GM12878 (cell line): ENCODE results near the gene GPM6B. TPM values are rescaled to one million over a fixed set of nuclear protein-coding genes. Genes with fewer than 3 reads are reported as not detected.

Source experiments
- ATAC-seq: fragments of 200-7000 bp; cut with Tn5 transposase; 3 replicates; pipeline ENCODE4 v1.9.1; 2020; ENCODE audit warnings: mild to moderate bottlenecking, moderate library complexity
- BruUV-seq: library from RNA; stranded (reverse); fragments of 400-500 nt; replicated peaks from 2 replicates; lab custom pipeline; 2021; lab: Mats Ljungman, UMichigan
- CTCF ChIA-PET: fragments of 300-600 bp; sonication (Branson Sonifier 250); formaldehyde crosslinking; extraction: SDS; loops from one replicate; lab custom pipeline; 2021; ENCODE audit warnings: inconsistent platforms; lab: Yijun Ruan, JAX
- POLR2A ChIA-PET: fragments of 350-600 bp; formaldehyde crosslinking; extraction: SDS; loops from one replicate; lab custom pipeline; 2021; ENCODE audit warnings: inconsistent platforms; lab: Charles Lee
- RAD21 ChIA-PET: fragments of 300-600 bp; sonication (Branson Sonifier 250); formaldehyde crosslinking; loops from one replicate; lab custom pipeline; 2023; ENCODE audit warnings: antibody characterized with exemption; ENCODE audit not compliant: unreplicated experiment; lab: Charles Lee
- SMC1A ChIA-PET: fragments of 300-600 bp; sonication (Branson Sonifier 250); formaldehyde crosslinking; loops from one replicate; lab custom pipeline; 2023; ENCODE audit not compliant: unreplicated experiment, uncharacterized antibody; lab: Charles Lee
- DNase-seq: peaks from one replicate; pipeline ENCODE4 v3.0.0-alpha.2; 2011; ENCODE audit warnings: low read depth, low spot score
- FAIRE-seq: peaks from 3 replicates; lab custom pipeline; 2011; peaks lifted over from hg19 to GRCh38; lab: Jason Lieb, UNC
- H2AFZ ChIP-seq: 2 replicates; pipeline ENCODE4 v1.6.0; 2011; ENCODE audit warnings: low read depth, low read length, control low read depth; ENCODE audit not compliant: control insufficient read depth
- H3K27ac ChIP-seq: 2 replicates; pipeline ENCODE4 v1.5.1; 2011; ENCODE audit warnings: control low read depth; ENCODE audit not compliant: control insufficient read depth, insufficient read depth
- H3K27me3 ChIP-seq, 2 experiments: replicated peaks in 1 of 2; 2 replicates each; pipeline versions ENCODE4 v1.6.0 to v1.6.1; 2011; ENCODE audit warnings: low read length in 1 of 2; ENCODE audit not compliant: control insufficient read depth in 2 of 2, insufficient read depth in 2 of 2
- H3K36me3 ChIP-seq, 2 experiments: 2 replicates each; pipeline ENCODE4 v1.5.1; 2011; ENCODE audit warnings: low read length in 1 of 2; ENCODE audit not compliant: control insufficient read depth in 2 of 2, insufficient read depth in 2 of 2
- H3K4me1 ChIP-seq: 2 replicates; pipeline ENCODE4 v1.6.1; 2011; ENCODE audit warnings: mild to moderate bottlenecking, low read length, moderate library complexity, mixed read lengths; ENCODE audit not compliant: control insufficient read depth, insufficient read depth
- H3K4me2 ChIP-seq: 2 replicates; pipeline ENCODE4 v1.6.0; 2011; ENCODE audit warnings: control low read depth; ENCODE audit not compliant: control insufficient read depth, insufficient read depth
- H3K4me3 ChIP-seq: fragments of 200-600 bp; sonication (generic); 2 replicates; pipeline ENCODE4 v1.5.1; 2016
- H3K79me2 ChIP-seq: 2 replicates; pipeline ENCODE4 v1.6.0; 2011; ENCODE audit warnings: low read length; ENCODE audit not compliant: control insufficient read depth, insufficient read depth
- H3K9ac ChIP-seq: 2 replicates; pipeline ENCODE4 v1.8.0; 2011; ENCODE audit warnings: low read length, control low read depth, mixed read lengths; ENCODE audit not compliant: control insufficient read depth, insufficient read depth
- H3K9me3 ChIP-seq: replicated peaks from 3 replicates; pipeline ENCODE4 v1.5.1; 2011; ENCODE audit warnings: mild to moderate bottlenecking, low read length; ENCODE audit not compliant: control insufficient read depth, insufficient read depth
- H4K20me1 ChIP-seq: 2 replicates; pipeline ENCODE4 v1.6.0; 2011; ENCODE audit not compliant: control insufficient read depth, insufficient read depth
- BHLHE40 ChIP-seq, 2 experiments: fragments of 450-650 bp in 1 of 2; IDR thresholded peaks; 2 replicates each; pipeline ENCODE4 v1.6.1; 2011 to 2017; ENCODE audit warnings: low read depth in 2 of 2, borderline replicate concordance in 1 of 2, improper control_type of control experiment in 1 of 2, low read length in 1 of 2, mild to moderate bottlenecking in 1 of 2
- EZH2 ChIP-seq: IDR thresholded peaks from 2 replicates; pipeline ENCODE4 v1.6.1; 2012; ENCODE audit warnings: low read depth, mild to moderate bottlenecking, control low read depth, inconsistent platforms, low read length, borderline replicate concordance; ENCODE audit not compliant: control insufficient read depth
- IKZF2 ChIP-seq, 2 experiments: fragments of 450-650 bp; IDR thresholded peaks; 2 replicates each; pipeline ENCODE4 v1.6.1; 2017; ENCODE audit warnings: mild to moderate bottlenecking in 2 of 2, moderate library complexity in 2 of 2
- KDM1A ChIP-seq: fragments of 200-600 bp; sonication (generic); IDR thresholded peaks from 2 replicates; pipeline ENCODE4 v1.6.1; 2016; ENCODE audit warnings: borderline replicate concordance
- MTA2 ChIP-seq: fragments of 450-650 bp; IDR thresholded peaks from 2 replicates; pipeline ENCODE4 v1.6.1; 2016; ENCODE audit warnings: low read depth, mild to moderate bottlenecking, moderate library complexity
- WRNIP1 ChIP-seq: IDR thresholded peaks from 2 replicates; pipeline ENCODE4 v1.6.1; 2011; ENCODE audit warnings: low read depth, low read length, improper control_type of control experiment, borderline replicate concordance
- WGBS: methylation state at CpG from one replicate; pipeline ENCODE4 v1.1.6; 2016; ENCODE audit warnings: low lambda C conversion rate; ENCODE audit not compliant: insufficient replicate concordance, insufficient coverage; ENCODE audit errors: missing lambda C conversion rate; 5-methylcytosine and 5-hydroxymethylcytosine counted together
- in situ Hi-C: fragments of 300-500 bp; cut with MboI; formaldehyde crosslinking; loops from 9 replicates; pipeline ENCODE4 v1.14.3; 2018; ENCODE audit warnings: mixed read lengths
- intact Hi-C: fragments of 100-400 bp; cut with micrococcal nuclease; formaldehyde crosslinking; loops from one replicate; pipeline ENCODE4 v1.14.2; 2022; ENCODE audit not compliant: unreplicated experiment
- polyA plus RNA-seq, 11 experiments: library from polyadenylated mRNA; depleted of rRNA in 4 of 11; unstranded in 6 of 11; stranded (reverse) in 5 of 11; fragments of >200 nt; fragmentation: Nextera tagmentation in 4 of 11; fragmentation: Illumina TruSeq in 1 of 11; extraction: Ambion mirVana in 4 of 11; extraction: Trizol in 1 of 11; gene quantifications; 1 replicate in 1 of 11; 2 replicates in 10 of 11; pipeline versions ENCODE4 v1.2.1 to v1.2.3, GENCODE V29; 2011 to 2016; ENCODE audit warnings: inconsistent platforms in 2 of 11, missing spikeins in 2 of 11, low read depth in 1 of 11
- total RNA-seq, 4 experiments: library from RNA; depleted of rRNA in 3 of 4; stranded (reverse); fragments of >200 nt in 3 of 4; fragmentation: Illumina TruSeq in 1 of 4; extraction: Trizol in 1 of 4; gene quantifications; 2 replicates each; pipeline versions ENCODE4 v1.2.1 to v1.2.3, GENCODE V29; 2013 to 2021
- TF ChIP-seq, protein P1 (sequence below): fragments of 450-650 bp; IDR thresholded peaks from 2 replicates; pipeline ENCODE4 v1.6.1; 2017; ENCODE audit warnings: mild to moderate bottlenecking, moderate library complexity
- TF ChIP-seq, protein P2 (sequence below): IDR thresholded peaks from 2 replicates; pipeline ENCODE4 v1.6.1; 2011; ENCODE audit warnings: mild to moderate bottlenecking, low read depth, low read length, moderate library complexity; ENCODE audit not compliant: insufficient replicate concordance

GPM6B gene
- total and polyA plus RNA-seq, 10 of the 15 experiments (the other 5 are each of a cell fraction or from before 2014, with no cell fraction given) = 0.01 to 2.6 (median 0.37) TPM; not detected in 2

DNA sequence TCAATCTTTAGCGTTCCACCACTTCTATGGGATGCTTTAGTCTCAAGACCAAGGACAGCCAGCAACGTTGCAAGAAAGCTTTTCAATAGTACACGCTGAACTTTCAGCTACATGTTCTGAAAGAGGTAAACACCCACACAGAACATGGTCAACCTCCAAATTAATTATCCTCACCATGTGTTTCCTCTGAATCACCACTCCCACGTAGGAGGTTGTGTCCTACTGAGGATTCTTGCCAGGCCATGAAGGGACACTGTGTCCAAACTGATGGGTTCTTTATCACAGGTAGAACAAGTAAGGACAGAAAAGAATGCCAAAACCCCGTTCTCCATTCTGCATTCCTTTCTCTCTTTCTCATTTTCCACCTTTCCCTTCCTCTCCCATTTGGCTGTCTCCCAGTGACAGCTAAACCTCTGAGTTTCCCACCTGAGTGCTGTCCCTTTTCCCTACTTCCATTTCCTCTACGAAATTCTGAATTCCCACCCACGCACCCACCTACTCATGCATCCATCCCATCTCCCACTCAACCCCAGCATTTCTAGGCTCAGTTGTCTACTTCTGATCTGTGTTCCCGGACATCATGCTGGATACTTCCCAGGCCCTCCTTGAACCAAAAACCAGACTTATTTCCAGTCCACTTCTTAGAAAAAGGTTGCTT, 29.0 kb upstream of the GPM6B start (continued):
- TF ChIP-seq, protein P1, sequence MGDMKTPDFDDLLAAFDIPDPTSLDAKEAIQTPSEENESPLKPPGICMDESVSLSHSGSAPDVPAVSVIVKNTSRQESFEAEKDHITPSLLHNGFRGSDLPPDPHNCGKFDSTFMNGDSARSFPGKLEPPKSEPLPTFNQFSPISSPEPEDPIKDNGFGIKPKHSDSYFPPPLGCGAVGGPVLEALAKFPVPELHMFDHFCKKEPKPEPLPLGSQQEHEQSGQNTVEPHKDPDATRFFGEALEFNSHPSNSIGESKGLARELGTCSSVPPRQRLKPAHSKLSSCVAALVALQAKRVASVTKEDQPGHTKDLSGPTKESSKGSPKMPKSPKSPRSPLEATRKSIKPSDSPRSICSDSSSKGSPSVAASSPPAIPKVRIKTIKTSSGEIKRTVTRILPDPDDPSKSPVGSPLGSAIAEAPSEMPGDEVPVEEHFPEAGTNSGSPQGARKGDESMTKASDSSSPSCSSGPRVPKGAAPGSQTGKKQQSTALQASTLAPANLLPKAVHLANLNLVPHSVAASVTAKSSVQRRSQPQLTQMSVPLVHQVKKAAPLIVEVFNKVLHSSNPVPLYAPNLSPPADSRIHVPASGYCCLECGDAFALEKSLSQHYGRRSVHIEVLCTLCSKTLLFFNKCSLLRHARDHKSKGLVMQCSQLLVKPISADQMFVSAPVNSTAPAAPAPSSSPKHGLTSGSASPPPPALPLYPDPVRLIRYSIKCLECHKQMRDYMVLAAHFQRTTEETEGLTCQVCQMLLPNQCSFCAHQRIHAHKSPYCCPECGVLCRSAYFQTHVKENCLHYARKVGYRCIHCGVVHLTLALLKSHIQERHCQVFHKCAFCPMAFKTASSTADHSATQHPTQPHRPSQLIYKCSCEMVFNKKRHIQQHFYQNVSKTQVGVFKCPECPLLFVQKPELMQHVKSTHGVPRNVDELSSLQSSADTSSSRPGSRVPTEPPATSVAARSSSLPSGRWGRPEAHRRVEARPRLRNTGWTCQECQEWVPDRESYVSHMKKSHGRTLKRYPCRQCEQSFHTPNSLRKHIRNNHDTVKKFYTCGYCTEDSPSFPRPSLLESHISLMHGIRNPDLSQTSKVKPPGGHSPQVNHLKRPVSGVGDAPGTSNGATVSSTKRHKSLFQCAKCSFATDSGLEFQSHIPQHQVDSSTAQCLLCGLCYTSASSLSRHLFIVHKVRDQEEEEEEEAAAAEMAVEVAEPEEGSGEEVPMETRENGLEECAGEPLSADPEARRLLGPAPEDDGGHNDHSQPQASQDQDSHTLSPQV = no peak
- TF ChIP-seq KDM1A = no peak
- TF ChIP-seq EZH2 = no peak
- no peak for TF ChIP-seq IKZF2 (IDR thresholded peaks at IDR 0.05)
- TF ChIP-seq WRNIP1 = no peak

DNA sequence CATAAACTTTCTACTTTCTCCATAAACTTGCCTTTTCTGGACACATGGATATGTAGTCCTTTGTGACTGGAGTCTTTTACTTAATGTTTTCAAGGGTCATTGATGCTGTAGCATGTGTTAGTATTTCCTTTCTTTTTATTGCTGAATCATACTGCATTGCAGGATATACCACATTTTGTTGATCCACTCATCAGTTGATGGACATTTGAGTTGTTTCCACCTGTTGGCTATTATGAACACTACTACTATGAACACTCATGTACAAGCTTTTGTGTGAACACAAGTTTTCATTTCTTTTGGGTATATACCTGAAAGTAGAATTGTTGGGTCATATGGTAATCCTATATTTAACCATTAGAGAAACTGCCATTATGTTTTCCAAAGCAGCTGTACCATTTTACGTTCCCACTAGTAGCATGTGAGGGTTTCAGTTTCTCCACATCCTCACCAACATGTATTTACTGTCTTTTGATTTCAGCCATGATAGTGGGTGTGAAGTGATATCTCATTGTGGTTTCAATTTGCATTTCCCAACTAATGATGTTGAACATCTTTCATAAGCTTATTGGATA, 26.3 kb upstream of the GPM6B start:
- in situ Hi-C loops (no loop called here), intact Hi-C loops (no loop called here)
- Histone ChIP-seq H3K4me3 (no peak overlapping the region), H3K79me2 (no peaks in the 10 kb centered on the region), H3K9ac (no peak overlapping the region), H3K4me2 (no peak overlapping the region), H3K27me3 (peaks cover 0 to 2% of the 10 kb centered on the region in 2 experiments; a peak in 1 of 4 replicates), H3K4me1 (no peaks in the 10 kb centered on the region), H3K36me3 (no peaks in the 10 kb centered on the region), H3K9me3 (no peaks in the 10 kb centered on the region; the same call in 2 of the 3 replicates), H2AFZ (no peak overlapping the region), H4K20me1 (no peaks in the 10 kb centered on the region), H3K27ac (no peak overlapping the region)
- CTCF ChIA-PET = interaction anchor here (2.7 kb wide), 1 partner anchor 9 kb away, joined by 8 read pairs; no protein-coding TSS in a partner anchor
- SMC1A ChIA-PET = interaction anchor here (0.8 to 1.1 kb wide), 4 partner anchors 11 to 129 kb away, joined by 3 read pairs; no protein-coding TSS in a partner anchor
- DNase-seq (no peak), ATAC-seq (peak; percentile 79), FAIRE-seq (no peak)
- BruUV-seq = no TSS peak
- 45% methylated on average over 1 of the region's 1 CpG for WGBS
- POLR2A ChIA-PET = no interaction called here
- RAD21 ChIA-PET = no interaction called here
- TF ChIP-seq BHLHE40 (IDR thresholded peaks at IDR 0.05; ENCODE audit: borderline replicate concordance in 1 of 2, low read depth in 2 of 2, low read length in 1 of 2) (peak in 1 of 2 experiments; percentile 30; a peak in 1 of 4 replicates), MTA2 (peak; percentile 16; the same call in 1 of the 2 replicates)
- TF ChIP-seq, protein P2, sequence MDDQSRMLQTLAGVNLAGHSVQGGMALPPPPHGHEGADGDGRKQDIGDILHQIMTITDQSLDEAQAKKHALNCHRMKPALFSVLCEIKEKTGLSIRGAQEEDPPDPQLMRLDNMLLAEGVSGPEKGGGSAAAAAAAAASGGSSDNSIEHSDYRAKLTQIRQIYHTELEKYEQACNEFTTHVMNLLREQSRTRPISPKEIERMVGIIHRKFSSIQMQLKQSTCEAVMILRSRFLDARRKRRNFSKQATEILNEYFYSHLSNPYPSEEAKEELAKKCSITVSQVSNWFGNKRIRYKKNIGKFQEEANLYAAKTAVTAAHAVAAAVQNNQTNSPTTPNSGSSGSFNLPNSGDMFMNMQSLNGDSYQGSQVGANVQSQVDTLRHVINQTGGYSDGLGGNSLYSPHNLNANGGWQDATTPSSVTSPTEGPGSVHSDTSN = no peak
